ENCODE data around the gene TFEC.

GRCh38 chr7:115964799-115965198 is 65.8 kb downstream of the TFEC start:
- TF ChIP-seq CTCF (IDR thresholded peaks at IDR 0.05) (no peak), EZH2 (IDR thresholded peaks at IDR 0.05) (no peak)

Data from neural progenitor cell (in vitro differentiated cells).